Coronary artery (tissue), 2 donors: ENCODE results near the gene GCFC2.
"Not testable (repeated sequence)": the region's sequence is repeated elsewhere in the genome, so short reads cannot be mapped to it uniquely, and the experiment has no call there.

Experiments used
- DNase-seq: peaks from one replicate; pipeline ENCODE4 v3.0.0-alpha.2; 2017; ENCODE audit warnings: low spot score
- H3K27ac ChIP-seq, 2 donors: fragments of 200-600 bp; sonication (generic); one replicate each; pipeline ENCODE4 v1.5.1; 2016 to 2019
- H3K4me3 ChIP-seq: fragments of 200-600 bp; sonication (generic); 2 replicates; pipeline ENCODE4 v1.5.1; 2016; ENCODE audit warnings: mild to moderate bottlenecking, moderate library complexity
- CTCF ChIP-seq: fragments of 200-600 bp; sonication (generic); IDR thresholded peaks from one replicate; pipeline ENCODE4 v1.5.1; 2019; ENCODE audit warnings: antibody characterized with exemption

The GCFC2 gene

GRCh38 chr2:75680402-75680801, 30.3 kb downstream of the GCFC2 start:
- Histone ChIP-seq H3K27ac (no peak overlapping the region), H3K4me3 (no peak overlapping the region)
- DNase-seq, result no peak
- TF ChIP-seq CTCF, result no peak

- no peak for TF ChIP-seq CTCF
- Histone ChIP-seq H3K4me3 (no peak overlapping the region), H3K27ac (no peak overlapping the region)
- no peak for DNase-seq
Measured at GRCh38 chr2:75679556-75679955, 31.2 kb downstream of the GCFC2 start.

- DNase-seq, result no peak
- no peak overlapping the region for H3K4me3 ChIP-seq
- no peak for TF ChIP-seq CTCF
- H3K27ac ChIP-seq, result no peak overlapping the region
Measured at GRCh38 chr2:75676464-75676863, 34.3 kb downstream of the GCFC2 start.

GRCh38 chr2:75675908-75676307, 34.8 kb downstream of the GCFC2 start:
- no peak for DNase-seq
- no peak overlapping the region for H3K27ac ChIP-seq
- H3K4me3 ChIP-seq, result no peak overlapping the region
- no peak for TF ChIP-seq CTCF

- not testable (repeated sequence) for H3K27ac ChIP-seq, DNase-seq, H3K4me3 ChIP-seq
Measured at GRCh38 chr2:75675423-75675822, 35.3 kb downstream of the GCFC2 start.

GRCh38 chr2:75667884-75668283, 42.8 kb downstream of the GCFC2 start:
- TF ChIP-seq CTCF, result no peak
- Histone ChIP-seq H3K4me3 (no peak overlapping the region), H3K27ac (no peak overlapping the region)
- DNase-seq, result no peak

GRCh38 chr2:75666911-75667310, 43.8 kb downstream of the GCFC2 start:
- Histone ChIP-seq H3K4me3 (no peak overlapping the region), H3K27ac (no peak overlapping the region)
- no peak for TF ChIP-seq CTCF
- no peak for DNase-seq

GRCh38 chr2:75657798-75658197, 52.9 kb downstream of the GCFC2 start:
- no peak overlapping the region for H3K27ac ChIP-seq
- no peak for DNase-seq
- TF ChIP-seq CTCF, result no peak
- H3K4me3 ChIP-seq, result no peak overlapping the region
